Panc1 (cell line): Measurements from ENCODE around the gene IFI27L2. TPM values are rescaled to one million over a fixed set of nuclear protein-coding genes. Genes with fewer than 3 reads are reported as not detected.

Source experiments
- ATAC-seq: fragments of 200-7000 bp; cut with Tn5 transposase; 2 replicates; pipeline ENCODE4 v1.9.1; 2020; ENCODE audit warnings: mild to moderate bottlenecking, moderate library complexity
- BruUV-seq: library from RNA; stranded (reverse); fragments of 400-500 nt; replicated peaks from 2 replicates; lab custom pipeline; 2021; lab: Mats Ljungman, UMichigan
- CTCF ChIA-PET: fragments of 300-600 bp; sonication (Branson Sonifier 250); formaldehyde crosslinking; loops from one replicate; lab custom pipeline; 2022; ENCODE audit warnings: antibody characterized with exemption; lab: Charles Lee
- POLR2A ChIA-PET: fragments of 300-600 bp; sonication (Branson Sonifier 250); formaldehyde crosslinking; loops from one replicate; lab custom pipeline; 2022; ENCODE audit warnings: antibody characterized with exemption; lab: Charles Lee
- DNase-seq: peaks from one replicate; pipeline ENCODE4 v3.0.0-alpha.2; 2010; ENCODE audit warnings: low read depth, low spot score
- H3K27ac ChIP-seq: 2 replicates; pipeline ENCODE4 v1.5.1; 2011; ENCODE audit warnings: mild to moderate bottlenecking, low read length, inconsistent platforms
- H3K27me3 ChIP-seq: fragments of 200-500 bp; sonication (Bioruptor generic); 2 replicates; pipeline ENCODE4 v1.6.0; 2014; ENCODE audit warnings: low read length, inconsistent platforms; ENCODE audit not compliant: control insufficient read depth, insufficient read depth
- H3K36me3 ChIP-seq: fragments of 200-500 bp; sonication (Bioruptor generic); 2 replicates; pipeline ENCODE4 v1.5.1; 2014; ENCODE audit warnings: inconsistent platforms, mild to moderate bottlenecking, low read length, moderate library complexity; ENCODE audit not compliant: control insufficient read depth, insufficient read depth
- H3K4me1 ChIP-seq: 2 replicates; pipeline ENCODE4 v1.5.1; 2011; ENCODE audit warnings: inconsistent platforms, mild to moderate bottlenecking, low read length, moderate library complexity; ENCODE audit not compliant: control insufficient read depth, insufficient read depth
- H3K4me3 ChIP-seq, 2 experiments: 2 replicates each; pipeline ENCODE4 v1.5.1; 2011 to 2012; ENCODE audit warnings: low read depth in 2 of 2, low read length in 2 of 2, mild to moderate bottlenecking in 2 of 2, inconsistent platforms in 1 of 2, moderate library complexity in 1 of 2
- H3K9me3 ChIP-seq: fragments of 200-500 bp; sonication (Bioruptor generic); 2 replicates; pipeline ENCODE4 v1.5.1; 2014; ENCODE audit warnings: low read depth, mild to moderate bottlenecking, inconsistent platforms, low read length, moderate library complexity; ENCODE audit not compliant: control insufficient read depth, insufficient read depth
- POLR2AphosphoS5 ChIP-seq: IDR thresholded peaks from 2 replicates; pipeline ENCODE4 v1.6.1; 2012; ENCODE audit warnings: mild to moderate bottlenecking, low read depth, low read length, moderate library complexity
- SIN3A ChIP-seq: IDR thresholded peaks from 2 replicates; pipeline ENCODE4 v1.6.1; 2012; ENCODE audit warnings: low read depth, mild to moderate bottlenecking, low read length, moderate library complexity, borderline replicate concordance; ENCODE audit not compliant: insufficient read depth
- TCF7L2 ChIP-seq: IDR thresholded peaks from 2 replicates; pipeline ENCODE4 v1.6.1; 2011; ENCODE audit warnings: mild to moderate bottlenecking, low read depth, low read length, inconsistent platforms
- in situ Hi-C: cut with HindIII; loops from 2 replicates; pipeline ENCODE4 v1.10.0; 2016; ENCODE audit warnings: low sequenced_read_pairs, low pct_unique_long_range_greater_than_20kb
- intact Hi-C: fragments of 100-400 bp; cut with micrococcal nuclease; formaldehyde crosslinking; loops from one replicate; pipeline ENCODE4 v1.10.0; 2022; ENCODE audit not compliant: unreplicated experiment
- total RNA-seq: library from RNA; stranded (reverse); gene quantifications from one replicate; pipeline ENCODE4 v1.2.1, GENCODE V29; 2021; ENCODE audit not compliant: unreplicated experiment
- TF ChIP-seq, protein P1 (sequence below), 2 experiments: IDR thresholded peaks; 2 replicates each; pipeline ENCODE4 v1.6.1; 2011 to 2012; ENCODE audit warnings: low read depth in 2 of 2, control low read depth in 1 of 2, low read length in 1 of 2, mild to moderate bottlenecking in 1 of 2, moderate library complexity in 1 of 2; ENCODE audit not compliant: insufficient read depth in 1 of 2
- TF ChIP-seq, protein P2 (sequence below): fragments of 450-650 bp; IDR thresholded peaks from 2 replicates; pipeline ENCODE4 v1.5.1; 2017; ENCODE audit warnings: mild to moderate bottlenecking

IFI27L2 gene
- total RNA-seq, 1 experiment from 2014 or later = 13.2 TPM

DNA sequence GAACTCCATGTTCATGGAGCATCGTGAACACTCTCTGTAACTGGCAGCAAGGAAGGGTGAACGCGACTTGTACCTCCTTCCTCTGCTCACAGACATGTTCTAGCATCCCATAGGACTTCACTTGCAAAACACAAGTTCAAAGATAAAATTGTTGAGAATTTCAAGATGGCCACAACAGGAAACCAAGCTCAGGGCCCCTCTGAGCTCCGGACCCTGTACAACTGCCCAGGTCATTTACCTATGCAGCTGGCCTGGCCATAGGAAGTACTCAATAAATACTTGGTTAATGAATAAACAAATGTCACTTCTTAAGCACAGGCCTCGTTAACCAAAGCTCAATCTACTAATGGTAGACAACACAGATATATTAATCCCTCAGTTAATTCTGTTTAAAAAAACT is 33.1 kb upstream of the IFI27L2 start:
- ATAC-seq (no peak), DNase-seq (no peak)
- in situ Hi-C loops = no loop called here
- ChIA-PET CTCF (interaction anchor here (0.5 kb wide), 1 partner anchor 18 kb away, joined by 4 read pairs; no protein-coding TSS in a partner anchor), POLR2A (no interaction called here)
- no peaks in the 10 kb centered on the region for H3K9me3 ChIP-seq
- H3K4me3 ChIP-seq = no peak overlapping the region
- no peaks in the 10 kb centered on the region for H3K36me3 ChIP-seq
- TF ChIP-seq, protein P1, sequence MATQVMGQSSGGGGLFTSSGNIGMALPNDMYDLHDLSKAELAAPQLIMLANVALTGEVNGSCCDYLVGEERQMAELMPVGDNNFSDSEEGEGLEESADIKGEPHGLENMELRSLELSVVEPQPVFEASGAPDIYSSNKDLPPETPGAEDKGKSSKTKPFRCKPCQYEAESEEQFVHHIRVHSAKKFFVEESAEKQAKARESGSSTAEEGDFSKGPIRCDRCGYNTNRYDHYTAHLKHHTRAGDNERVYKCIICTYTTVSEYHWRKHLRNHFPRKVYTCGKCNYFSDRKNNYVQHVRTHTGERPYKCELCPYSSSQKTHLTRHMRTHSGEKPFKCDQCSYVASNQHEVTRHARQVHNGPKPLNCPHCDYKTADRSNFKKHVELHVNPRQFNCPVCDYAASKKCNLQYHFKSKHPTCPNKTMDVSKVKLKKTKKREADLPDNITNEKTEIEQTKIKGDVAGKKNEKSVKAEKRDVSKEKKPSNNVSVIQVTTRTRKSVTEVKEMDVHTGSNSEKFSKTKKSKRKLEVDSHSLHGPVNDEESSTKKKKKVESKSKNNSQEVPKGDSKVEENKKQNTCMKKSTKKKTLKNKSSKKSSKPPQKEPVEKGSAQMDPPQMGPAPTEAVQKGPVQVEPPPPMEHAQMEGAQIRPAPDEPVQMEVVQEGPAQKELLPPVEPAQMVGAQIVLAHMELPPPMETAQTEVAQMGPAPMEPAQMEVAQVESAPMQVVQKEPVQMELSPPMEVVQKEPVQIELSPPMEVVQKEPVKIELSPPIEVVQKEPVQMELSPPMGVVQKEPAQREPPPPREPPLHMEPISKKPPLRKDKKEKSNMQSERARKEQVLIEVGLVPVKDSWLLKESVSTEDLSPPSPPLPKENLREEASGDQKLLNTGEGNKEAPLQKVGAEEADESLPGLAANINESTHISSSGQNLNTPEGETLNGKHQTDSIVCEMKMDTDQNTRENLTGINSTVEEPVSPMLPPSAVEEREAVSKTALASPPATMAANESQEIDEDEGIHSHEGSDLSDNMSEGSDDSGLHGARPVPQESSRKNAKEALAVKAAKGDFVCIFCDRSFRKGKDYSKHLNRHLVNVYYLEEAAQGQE (IDR thresholded peaks at IDR 0.05; ENCODE audit: insufficient read depth in 1 of 2, low read depth in 2 of 2, low read length in 1 of 2) = no peak
- no peak for TF ChIP-seq TCF7L2
- no peak for TF ChIP-seq SIN3A
- no peak for TF ChIP-seq POLR2AphosphoS5
- TF ChIP-seq, protein P2, sequence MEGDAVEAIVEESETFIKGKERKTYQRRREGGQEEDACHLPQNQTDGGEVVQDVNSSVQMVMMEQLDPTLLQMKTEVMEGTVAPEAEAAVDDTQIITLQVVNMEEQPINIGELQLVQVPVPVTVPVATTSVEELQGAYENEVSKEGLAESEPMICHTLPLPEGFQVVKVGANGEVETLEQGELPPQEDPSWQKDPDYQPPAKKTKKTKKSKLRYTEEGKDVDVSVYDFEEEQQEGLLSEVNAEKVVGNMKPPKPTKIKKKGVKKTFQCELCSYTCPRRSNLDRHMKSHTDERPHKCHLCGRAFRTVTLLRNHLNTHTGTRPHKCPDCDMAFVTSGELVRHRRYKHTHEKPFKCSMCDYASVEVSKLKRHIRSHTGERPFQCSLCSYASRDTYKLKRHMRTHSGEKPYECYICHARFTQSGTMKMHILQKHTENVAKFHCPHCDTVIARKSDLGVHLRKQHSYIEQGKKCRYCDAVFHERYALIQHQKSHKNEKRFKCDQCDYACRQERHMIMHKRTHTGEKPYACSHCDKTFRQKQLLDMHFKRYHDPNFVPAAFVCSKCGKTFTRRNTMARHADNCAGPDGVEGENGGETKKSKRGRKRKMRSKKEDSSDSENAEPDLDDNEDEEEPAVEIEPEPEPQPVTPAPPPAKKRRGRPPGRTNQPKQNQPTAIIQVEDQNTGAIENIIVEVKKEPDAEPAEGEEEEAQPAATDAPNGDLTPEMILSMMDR = no peak
- H3K4me1 ChIP-seq = no peaks in the 10 kb centered on the region
- intact Hi-C loops = no loop called here
- peaks cover 3% of the 10 kb centered on the region; the same call in 1 of the 2 replicates for H3K27me3 ChIP-seq
- no TSS peak for BruUV-seq
- no peak overlapping the region for H3K27ac ChIP-seq

DNA sequence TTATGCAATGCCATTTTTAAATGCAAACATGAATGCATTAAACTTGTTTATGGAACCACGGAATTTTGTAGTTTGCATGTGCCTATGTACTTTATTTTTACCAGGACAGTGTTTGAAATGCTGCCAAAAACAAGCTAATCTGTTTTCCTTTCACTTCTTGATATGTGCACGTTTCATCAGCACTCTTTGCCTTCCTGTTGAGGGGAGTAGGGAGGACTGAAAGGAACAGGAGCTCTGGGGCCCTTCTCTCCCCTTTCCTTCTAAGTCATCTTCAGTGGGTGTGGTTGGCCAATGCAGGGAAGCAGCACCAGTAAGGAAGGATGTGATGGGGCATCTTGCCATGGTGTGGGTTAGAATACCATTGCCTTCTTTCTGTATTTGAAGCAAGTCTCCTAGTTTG is 32.6 kb upstream of the IFI27L2 start:
- H3K36me3 ChIP-seq = no peaks in the 10 kb centered on the region
- ChIA-PET CTCF (interaction anchor here (0.5 kb wide), 1 partner anchor 18 kb away, joined by 4 read pairs; no protein-coding TSS in a partner anchor), POLR2A (no interaction called here)
- no peak overlapping the region for H3K27ac ChIP-seq
- in situ Hi-C loops (no loop called here), intact Hi-C loops (no loop called here)
- no peak for ATAC-seq
- peaks cover 4% of the 10 kb centered on the region; the same call in 1 of the 2 replicates for H3K27me3 ChIP-seq
- TF ChIP-seq POLR2AphosphoS5 (no peak), SIN3A (no peak), TCF7L2 (no peak)
- TF ChIP-seq, protein P1 (IDR thresholded peaks at IDR 0.05; ENCODE audit: insufficient read depth in 1 of 2, low read depth in 2 of 2, low read length in 1 of 2) = no peak
- TF ChIP-seq, protein P2 = no peak
- H3K4me3 ChIP-seq = no peak overlapping the region
- no peaks in the 10 kb centered on the region for H3K4me1 ChIP-seq
- no peak for DNase-seq
- BruUV-seq = no TSS peak
- no peaks in the 10 kb centered on the region for H3K9me3 ChIP-seq
